Hindlimb muscle (tissue), 1 donor: ENCODE data around the gene MBNL3. TPM values are rescaled to one million over a fixed set of nuclear protein-coding genes. Genes with fewer than 3 reads are reported as not detected.

Source experiments
- DNase-seq: peaks from one replicate; pipeline ENCODE4 v3.0.0-alpha.2; 2013
- polyA plus RNA-seq: library from polyadenylated mRNA; unstranded; fragments of 120-200 nt; gene quantifications from one replicate; pipeline ENCODE4 v1.2.1, GENCODE V29; 2013; ENCODE audit not compliant: insufficient read length

The MBNL3 gene
- polyA plus RNA-seq, 1 donor, result 11.4 TPM

DNA sequence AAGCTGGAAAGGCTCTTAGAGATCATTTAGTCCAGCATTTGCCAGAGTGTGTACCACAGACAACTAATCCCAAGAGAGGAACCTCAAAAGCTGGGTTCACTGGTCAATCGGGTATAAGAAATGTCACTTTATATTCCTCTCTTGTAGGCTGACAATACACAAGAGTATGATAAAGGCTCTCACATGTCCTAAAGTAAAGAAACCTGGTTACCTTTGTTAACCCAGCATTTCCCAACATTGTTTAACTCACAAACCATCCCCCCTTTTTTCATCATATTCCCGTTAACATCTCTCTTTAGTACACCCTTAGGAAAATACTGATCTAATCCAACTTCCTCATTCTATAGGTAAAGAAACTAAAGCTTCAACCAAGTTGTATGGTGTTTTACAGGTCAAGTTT is 74.4 kb downstream of the MBNL3 start:
- DNase-seq, result no peak

DNA sequence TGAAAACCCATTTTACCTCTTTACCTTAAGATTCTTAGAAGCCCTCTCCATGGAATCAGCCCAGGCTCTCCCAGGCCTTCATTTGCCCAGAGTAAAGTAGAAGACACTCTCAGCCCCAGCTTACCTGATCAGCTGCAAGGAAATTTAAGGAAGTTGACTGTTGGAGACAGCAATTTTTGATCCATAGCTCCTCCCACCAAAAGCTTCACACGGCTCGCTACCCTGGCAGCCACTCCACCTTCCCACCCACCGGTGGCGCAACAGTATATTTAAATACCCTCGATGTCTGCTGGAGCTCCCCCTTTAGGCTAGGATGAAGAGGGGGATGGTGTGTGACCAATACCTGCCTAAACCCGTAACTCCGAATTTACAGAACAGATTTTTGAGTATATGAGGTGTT is 75.4 kb downstream of the MBNL3 start:
- DNase-seq, result no peak

DNA sequence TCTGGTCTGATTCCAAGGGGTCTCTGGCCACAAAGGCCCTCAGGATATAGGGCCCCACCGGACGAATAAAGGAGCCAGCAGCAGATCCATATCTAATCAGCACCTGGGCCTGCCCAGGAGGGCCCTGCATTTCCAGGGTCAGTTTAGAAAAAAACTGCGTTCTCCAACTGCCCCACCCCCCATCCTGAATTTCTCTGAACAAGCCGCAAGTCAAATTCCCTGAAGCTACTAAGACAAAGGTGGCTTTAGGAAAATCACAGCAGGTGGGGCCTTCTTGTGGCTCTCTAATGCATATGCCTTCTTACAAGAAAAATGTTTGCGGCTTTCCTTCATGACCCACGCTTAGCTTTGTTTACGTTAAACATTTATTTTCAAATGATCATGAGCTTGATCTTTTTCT is 76.6 kb downstream of the MBNL3 start:
- no peak for DNase-seq

DNA sequence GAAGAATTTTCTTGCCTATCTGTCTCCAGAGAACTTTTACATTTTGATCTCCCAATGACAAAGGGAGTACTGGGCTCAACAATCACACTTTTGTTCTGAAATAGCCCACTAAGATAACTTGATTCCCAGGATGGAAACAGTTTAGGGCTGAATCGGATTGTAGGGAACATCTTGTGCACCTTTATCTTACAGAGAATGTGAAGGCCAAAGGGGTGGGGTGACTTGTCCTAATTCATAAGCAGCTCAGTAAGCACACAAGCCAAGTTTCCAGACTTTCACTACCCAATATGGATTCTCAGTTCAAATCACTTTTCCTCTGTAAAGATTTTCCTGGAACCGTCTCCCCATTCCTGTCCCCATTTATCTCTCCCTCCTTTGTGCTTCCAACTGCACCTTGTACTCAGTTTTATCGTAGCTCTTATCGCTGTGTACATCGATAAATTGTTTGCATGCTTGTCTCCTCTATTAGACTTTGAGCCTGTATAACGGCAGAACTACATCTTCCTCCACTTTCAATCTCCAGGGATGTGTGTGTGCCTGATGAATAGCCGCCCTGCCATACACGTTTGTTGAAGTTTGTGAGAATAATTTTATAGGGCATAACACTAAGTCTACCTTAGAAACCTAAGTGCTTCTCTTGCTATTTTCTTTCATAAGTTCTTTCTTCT is 77.4 kb downstream of the MBNL3 start:
- DNase-seq, result no peak

DNA sequence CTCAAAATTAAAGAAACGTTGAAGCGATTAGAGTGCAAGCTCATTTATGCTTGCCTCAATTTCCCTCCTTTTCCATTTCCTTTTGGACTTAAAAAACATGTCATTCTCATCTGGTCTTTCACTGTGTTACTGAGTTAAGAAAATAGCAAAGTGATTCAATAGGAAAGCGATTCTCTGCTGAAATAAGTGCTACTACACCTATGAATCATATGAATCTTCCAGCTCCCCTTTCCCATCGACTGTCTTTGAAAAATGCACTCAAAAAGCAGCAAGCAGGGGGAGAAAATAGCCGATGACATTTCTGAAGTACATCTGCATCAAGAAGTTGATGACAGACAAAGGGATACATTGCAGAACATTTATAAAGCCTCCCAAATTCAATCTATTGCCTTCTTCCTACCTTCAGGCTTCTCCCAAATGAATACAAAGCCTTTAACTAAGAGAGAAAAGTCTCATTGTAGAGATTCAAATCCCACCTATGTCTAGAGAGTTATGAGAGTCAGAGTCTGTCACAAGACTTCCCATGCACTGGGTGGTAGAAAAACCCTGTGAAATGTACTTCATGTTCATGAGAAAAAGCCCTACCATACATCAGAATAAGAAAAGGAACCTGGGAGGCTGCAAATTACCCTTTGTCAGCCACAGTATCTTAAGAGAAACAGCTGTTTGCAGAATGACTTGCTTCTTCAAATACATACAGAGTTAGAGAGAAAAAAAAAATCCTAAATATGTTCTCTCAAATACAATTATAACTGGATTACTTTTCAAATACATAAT is 78.9 kb downstream of the MBNL3 start:
- DNase-seq, result no peak

DNA sequence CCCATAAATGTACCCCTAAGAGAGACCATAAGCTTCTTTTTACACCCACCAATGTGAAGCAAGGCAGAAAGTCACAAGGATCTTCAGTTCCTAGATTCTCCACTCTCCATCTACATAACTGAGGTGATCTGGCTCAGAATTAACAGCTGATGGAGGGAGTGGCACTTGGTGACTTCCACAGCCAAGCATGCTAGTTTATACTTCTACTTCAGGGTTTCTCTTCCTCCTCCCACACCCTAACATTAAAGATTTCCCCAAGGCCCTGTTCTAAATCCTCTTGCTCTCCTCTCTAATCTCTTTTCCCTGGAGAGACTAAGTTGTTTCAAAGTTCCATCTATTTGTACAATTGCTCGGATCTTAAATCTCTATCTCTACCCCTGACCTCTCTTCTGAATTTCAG is 81.1 kb downstream of the MBNL3 start:
- no peak for DNase-seq

DNA sequence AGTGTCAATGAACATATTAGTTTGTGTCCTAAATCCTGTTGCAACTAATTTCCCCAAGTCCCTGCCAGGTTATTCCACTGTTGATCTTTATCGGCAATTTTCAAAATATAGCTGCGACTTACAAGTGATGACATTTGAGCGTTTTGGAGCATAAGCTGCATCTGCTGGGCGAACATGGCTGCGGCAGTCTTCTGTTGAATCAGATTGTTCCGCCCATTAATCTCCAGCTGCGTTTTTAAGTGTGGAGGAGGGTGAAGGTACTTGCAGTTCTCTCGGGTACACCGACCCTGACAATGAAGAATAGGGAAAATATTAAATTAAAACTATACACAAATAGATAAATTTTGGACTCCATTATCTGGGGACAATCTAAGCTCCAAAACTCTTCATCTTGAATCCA is 82.7 kb downstream of the MBNL3 start:
- DNase-seq, result no peak

DNA sequence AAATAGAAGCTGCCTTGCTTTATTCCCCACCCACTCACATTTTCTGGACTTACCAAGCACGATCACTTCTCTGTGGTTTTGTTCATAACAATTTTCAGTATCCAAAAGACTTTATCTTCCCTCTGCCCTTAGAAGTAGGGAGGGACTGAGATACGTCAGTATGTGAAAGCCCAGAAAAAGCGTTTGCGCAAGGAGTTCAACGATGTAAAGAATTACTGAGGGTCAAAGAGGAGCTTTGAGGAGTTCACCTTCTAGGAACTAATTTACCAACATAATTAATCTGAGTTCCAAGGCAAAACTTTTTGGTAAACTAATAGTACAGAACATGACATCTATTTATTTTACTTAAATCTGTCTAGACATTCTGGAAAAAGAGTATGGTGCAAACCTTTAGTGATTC is 84.6 kb downstream of the MBNL3 start:
- DNase-seq, result no peak

DNA sequence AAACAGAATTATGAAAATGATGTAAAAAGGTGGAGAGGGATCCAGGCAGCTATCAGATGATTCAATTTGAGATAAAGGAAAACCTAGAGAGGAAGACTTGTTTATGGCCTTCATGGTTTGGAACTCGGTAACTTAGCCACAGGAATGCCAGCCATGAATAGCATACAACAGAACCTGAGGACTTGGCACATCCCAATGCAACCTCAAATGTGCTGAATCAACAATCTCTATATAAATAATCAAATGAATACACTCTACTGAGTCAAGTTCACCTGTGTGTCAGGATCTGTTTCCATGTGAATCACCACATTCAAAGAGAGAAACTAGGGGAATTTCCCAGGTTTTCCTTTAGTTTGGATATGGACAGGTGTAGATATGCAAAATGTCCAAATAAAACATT is 86.9 kb downstream of the MBNL3 start:
- no peak for DNase-seq

DNA sequence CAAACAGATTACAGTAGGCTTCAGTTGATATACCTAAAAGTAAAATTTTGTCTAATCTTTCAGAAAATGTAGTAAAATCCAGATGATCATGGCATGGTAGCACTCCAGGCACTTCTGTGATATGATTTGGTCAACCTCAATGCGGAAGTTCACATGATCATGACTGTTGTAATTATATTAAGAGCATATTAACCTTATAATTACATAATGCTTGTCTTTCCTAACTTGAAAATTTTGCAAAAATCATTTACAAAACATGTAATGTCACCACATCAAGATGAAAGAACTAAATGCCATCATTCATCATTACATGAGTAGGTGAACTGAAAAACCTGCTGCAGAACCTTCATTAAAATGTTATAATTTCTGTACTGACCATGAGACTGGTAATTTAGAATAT is 88.1 kb downstream of the MBNL3 start:
- no peak for DNase-seq

DNA sequence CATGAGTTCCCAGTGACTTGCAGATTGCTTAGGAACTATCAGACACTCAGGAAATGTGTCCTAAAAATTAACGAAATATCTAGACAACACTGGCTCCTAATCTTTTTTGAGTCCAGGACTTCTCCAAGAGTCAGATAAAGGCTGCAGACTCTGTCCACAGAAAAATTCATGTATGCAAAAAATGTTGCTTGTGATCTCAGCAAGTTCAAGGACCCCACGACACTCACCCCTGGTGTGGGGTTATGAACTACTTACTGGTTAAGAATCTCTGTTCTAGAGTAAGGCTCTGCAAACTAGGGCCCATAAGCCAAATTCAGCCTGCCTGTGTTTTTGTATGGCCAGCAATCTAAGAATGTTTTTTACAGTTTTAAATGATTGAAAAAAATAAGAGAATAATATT is 93.2 kb downstream of the MBNL3 start:
- DNase-seq, result no peak

DNA sequence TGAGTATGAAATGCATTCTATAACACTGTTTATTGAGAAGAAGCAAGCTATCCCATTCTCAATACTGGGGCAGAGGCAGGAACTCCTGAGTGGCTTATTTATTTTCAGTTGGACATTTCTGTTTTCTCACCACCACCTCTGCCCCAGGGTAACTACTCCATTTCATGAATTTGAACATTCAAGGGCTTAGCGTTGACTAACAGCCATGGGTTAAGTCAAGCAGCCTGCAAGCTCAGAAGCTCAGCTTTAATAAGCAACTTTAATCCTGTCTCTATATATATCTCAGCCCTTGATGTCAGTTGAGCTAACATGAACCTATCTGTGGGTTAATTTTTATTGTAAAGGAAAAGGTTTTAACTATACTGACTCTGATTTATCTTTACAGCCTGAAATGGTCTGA is 93.8 kb downstream of the MBNL3 start:
- DNase-seq, result no peak

DNA sequence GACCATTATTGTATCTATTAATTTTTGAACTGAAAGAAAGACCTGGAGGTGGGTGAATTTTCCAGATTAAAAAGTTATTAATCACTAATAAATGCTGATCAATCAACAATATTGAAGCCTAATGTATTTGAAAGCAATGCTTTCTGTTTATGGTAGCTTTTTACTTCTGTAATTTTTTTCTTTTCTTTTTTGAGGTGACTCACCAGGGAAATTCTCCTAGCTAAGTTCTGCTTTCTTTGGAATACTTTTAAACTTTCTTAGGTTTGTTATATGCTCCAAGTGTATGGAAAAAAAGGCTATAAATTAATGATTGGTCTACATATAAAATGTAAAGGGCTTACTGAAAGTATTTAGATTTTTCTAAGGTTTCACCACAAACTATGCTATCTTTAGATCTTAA is 94.2 kb downstream of the MBNL3 start:
- no peak for DNase-seq

DNA sequence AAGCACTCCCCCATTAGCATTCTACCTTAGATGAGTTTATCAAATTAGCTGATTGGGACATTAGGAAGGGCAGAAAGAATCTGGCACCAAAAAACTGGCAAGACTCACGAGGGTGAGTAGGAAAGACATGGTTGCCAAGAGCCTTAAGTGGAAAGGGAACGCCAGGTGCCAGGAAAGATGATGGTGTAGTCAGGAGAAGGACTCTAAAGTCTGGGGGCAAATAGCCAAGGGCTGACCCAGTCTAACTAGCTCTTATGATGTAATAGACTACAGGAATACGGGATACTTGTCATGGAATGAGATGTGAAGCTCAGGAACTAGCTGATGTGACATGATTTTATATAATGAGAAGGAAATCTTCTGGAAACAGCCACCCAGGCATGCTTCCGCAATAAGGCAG is 94.8 kb downstream of the MBNL3 start:
- no peak for DNase-seq

DNA sequence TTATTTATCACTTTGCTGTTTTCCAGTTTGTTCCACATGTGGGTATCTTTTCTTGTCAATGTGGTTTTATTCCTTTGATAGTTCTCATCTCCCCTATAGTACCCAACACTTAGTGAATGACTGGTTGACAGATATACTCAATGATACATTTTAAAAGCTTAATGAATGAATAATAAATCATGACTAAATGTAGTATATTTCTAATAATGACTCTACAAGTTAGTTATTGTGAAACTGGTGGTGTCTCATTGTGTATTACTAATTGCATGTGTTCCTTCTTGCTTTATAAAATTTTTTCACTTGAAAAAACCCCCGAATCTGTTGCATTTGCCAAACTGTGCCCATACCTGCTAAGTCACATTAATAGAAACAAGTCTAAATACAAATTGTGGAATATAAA is 95.4 kb downstream of the MBNL3 start:
- no peak for DNase-seq

DNA sequence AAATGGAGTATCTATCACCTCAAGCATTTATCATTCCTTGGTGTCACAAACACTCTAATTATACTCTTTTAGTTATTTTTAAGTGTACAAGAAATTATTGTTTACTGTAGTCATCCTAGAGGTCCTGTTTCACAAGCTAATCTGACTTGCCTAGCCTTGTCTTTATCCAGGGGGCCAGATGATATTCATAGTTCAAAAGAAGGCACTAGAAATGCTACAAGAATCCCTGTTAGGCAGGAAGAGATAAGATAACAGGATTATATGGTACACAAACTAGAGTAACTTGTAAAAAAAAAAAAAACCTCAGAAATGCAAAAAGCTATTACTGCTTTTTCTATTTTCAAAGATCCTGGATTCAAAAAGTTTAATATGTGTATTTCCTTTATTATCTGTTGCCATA is 95.8 kb downstream of the MBNL3 start:
- no peak for DNase-seq

DNA sequence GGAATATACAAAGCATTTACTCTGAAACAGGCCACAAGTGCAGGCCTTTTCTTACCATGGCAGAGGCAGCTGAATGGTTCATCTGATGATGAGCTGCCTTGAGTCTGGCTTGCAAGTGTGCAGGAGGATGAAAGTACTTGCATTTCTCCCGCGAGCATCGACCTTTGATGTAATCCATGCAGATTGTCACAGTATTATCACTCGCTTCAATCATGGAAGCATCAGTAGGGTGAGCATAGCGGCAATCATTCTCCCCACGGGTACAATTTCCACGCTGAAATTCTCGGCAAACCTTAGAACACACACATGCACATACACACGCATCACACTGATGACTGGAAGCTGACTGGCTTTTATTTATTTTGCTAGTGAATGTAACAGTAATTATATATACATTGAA is 98.0 kb downstream of the MBNL3 start:
- DNase-seq, result no peak

DNA sequence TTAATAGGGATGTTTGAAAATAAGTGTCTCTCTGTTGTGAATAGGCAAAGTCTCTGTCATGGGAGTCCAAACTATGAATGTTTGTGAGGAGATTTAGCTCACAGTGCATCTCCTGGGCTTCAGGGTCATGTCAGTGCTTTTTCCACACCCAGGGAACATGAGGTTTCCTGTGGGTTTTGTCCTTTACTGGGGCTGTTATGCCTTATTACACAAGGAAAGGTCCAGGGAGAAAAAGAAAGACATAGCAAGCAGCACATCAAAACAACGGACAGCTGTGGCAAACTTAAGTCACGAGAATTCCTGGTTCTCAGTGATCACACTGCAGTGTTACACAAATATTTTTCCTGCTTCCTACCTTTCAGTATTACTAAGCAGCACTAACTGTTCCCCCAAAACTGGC is 99.4 kb downstream of the MBNL3 start:
- DNase-seq, result no peak

DNA sequence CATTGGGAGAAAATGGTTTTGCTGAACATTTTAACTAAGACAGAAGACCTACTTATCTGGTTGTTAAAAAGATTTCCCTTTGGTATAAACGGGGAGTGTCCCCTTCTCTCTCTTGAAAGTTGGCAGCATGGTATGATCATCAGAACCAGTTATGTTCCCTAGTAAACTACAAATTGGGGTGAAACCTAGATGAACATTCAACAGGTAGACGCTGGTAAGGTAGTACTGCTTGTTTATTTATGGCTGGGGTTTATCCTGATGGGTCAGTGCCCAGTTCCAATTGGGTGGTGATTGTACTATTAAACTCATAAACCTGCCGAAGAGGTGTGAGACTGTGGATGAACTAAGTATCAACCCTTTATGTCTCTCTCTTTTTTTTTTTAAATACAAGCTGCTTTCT is 100.5 kb downstream of the MBNL3 start:
- no peak for DNase-seq

DNA sequence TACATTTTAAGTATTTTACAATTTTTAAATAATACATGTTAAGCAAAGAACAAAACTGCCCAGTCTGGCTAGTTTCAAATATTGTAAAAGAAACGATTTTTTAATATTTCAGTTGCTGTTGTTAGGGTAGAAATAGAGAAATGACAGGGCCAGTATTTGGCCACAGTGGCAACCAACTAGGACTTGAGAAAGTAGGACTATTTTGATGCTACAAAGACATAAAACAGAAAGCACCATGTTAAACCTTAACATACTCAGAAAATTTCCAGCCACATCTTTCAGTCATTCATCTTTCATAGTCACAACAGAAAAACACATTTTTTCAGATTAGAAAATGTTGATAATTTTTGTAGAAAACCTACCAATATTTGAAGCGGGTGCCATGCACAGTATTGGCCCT is 104.5 kb downstream of the MBNL3 start:
- DNase-seq, result no peak

DNA sequence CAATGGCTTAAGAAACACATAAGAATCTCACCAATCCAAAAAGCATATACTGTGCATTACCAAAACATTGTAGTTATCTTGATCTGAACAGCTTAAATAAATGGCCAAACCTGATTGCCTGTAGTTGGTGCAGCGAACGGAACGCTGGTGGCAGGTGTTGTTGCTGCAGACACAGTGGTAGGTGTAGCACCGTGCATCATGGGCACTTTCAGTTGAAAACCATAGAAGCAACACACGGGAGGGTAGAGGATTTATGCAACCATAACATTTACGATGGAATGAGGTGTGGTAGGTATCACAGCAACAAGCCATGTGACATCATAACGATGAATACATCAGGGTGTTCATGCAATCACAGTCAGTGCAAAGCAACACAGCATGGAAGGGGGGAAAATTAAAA is 106.8 kb downstream of the MBNL3 start:
- no peak for DNase-seq

DNA sequence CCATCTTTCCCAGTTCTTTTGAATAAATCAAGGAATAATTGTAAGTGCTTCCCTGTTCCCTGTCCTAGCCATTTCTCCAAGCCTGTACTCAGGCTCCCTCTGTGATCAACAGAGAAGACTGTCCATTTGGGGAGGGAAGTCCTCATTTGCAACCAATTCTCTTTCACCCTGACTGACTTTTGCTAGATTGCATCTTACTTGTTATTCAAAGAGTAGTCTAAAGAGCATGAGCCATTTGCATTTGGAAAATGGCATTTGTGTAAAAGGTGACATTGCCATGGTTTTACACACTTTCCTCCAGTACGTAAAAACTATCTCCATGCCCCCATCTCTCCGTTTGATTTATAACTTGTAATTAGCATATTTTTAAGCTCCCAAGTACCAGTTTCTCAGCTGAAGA is 110.6 kb downstream of the MBNL3 start:
- DNase-seq, result no peak

DNA sequence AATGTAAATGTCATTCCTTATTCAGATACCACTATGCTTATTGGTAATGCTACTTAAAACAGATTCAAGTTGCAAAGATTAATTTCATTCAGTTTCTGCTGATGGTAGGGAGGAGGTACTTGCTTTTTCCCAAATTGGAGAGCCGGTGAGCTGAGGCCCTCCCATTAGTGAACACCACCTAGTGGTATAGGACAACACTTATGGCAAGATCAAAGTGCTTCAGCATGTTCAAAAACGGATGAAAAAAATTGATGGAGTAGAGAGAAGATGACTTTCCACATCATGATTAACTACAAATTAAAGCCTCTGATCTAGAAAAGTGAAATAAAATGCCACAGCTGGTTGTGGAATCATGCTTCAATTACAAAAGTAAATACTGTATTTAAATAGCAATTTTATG is 112.9 kb downstream of the MBNL3 start:
- DNase-seq, result no peak

DNA sequence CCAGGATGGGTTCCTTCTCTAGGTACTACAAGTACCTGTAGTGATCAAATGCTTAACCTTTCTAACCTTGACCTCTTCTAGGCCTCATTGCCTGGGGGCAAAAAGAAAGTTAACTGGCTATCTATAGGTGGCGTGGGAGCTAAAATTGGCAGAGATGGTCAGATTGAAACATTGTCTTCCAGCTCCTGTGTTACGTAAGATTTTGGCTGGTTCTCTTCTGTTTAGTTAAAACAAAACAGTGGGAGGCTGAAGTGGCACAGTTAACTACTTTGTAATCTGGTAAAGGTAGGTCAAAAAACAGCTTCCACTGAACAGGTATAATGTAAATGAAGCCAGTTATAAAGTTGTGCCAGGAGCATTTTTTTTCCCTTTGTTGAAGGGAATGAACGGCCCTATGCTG is 115.2 kb downstream of the MBNL3 start:
- no peak for DNase-seq
